Measurements from ENCODE around the gene AANAT.

The AANAT gene

GRCh38 chr17:76468634-76469010 is 1.2 kb downstream of the AANAT start:
- DNase-seq (ENCODE audit: low spot score), result no peak

GRCh38 chr17:76469076-76469990 is 1.9 kb downstream of the AANAT start:
- no peak for DNase-seq (ENCODE audit: low spot score)

GRCh38 chr17:76469991-76470739 is 2.8 kb downstream of the AANAT start:
- no peak for DNase-seq (ENCODE audit: low spot score)

- no peak for DNase-seq (ENCODE audit: low spot score)
Observed at GRCh38 chr17:76471498-76472257, 4.3 kb downstream of the AANAT start.

- DNase-seq (ENCODE audit: low spot score), result no peak
Observed at GRCh38 chr17:76472258-76472645, 4.8 kb downstream of the AANAT start.

- no peak for DNase-seq (ENCODE audit: low spot score)
Observed at GRCh38 chr17:76472726-76473125, 5.3 kb downstream of the AANAT start.

- no peak for DNase-seq (ENCODE audit: low spot score)
Observed at GRCh38 chr17:76473541-76473985, 6.2 kb downstream of the AANAT start.

GRCh38 chr17:76474238-76474637 is 6.8 kb downstream of the AANAT start:
- DNase-seq (ENCODE audit: low spot score), result no peak

GRCh38 chr17:76474894-76475293 is 7.5 kb downstream of the AANAT start:
- DNase-seq (ENCODE audit: low spot score), result no peak

- no peak for DNase-seq (ENCODE audit: low spot score)
Observed at GRCh38 chr17:76475302-76475701, 7.9 kb downstream of the AANAT start.

- no peak for DNase-seq (ENCODE audit: low spot score)
Observed at GRCh38 chr17:76476736-76477135, 9.3 kb downstream of the AANAT start.

- no peak for DNase-seq (ENCODE audit: low spot score)
Observed at GRCh38 chr17:76477576-76477975, 10.2 kb downstream of the AANAT start.

GRCh38 chr17:76478097-76478496 is 10.7 kb downstream of the AANAT start:
- DNase-seq (ENCODE audit: low spot score), result no peak

GRCh38 chr17:76478730-76479514 is 11.5 kb downstream of the AANAT start:
- DNase-seq (ENCODE audit: low spot score), result no peak

GRCh38 chr17:76479515-76480060 is 12.2 kb downstream of the AANAT start:
- DNase-seq (ENCODE audit: low spot score), result no peak

- no peak for DNase-seq (ENCODE audit: low spot score)
Observed at GRCh38 chr17:76480632-76481031, 13.2 kb downstream of the AANAT start.

- DNase-seq (ENCODE audit: low spot score), result no peak
Observed at GRCh38 chr17:76481071-76481655, 13.8 kb downstream of the AANAT start.

- DNase-seq (ENCODE audit: low spot score), result no peak
Observed at GRCh38 chr17:76484228-76484725, 16.9 kb downstream of the AANAT start.

- DNase-seq (ENCODE audit: low spot score), result no peak
Observed at GRCh38 chr17:76485569-76485968, 18.2 kb downstream of the AANAT start.

GRCh38 chr17:76487451-76488192 is 20.2 kb downstream of the AANAT start:
- DNase-seq (ENCODE audit: low spot score), result no peak

Data from CD4-positive, alpha-beta T cell treated with Interleukin-15 for 4 hours (primary cell).